Measurements from ENCODE around the gene IFNL1.

GRCh38 chr19:39327363-39328045, 31.3 kb downstream of the IFNL1 start:
- TF ChIP-seq TAF1 (IDR thresholded peaks at IDR 0.05; ENCODE audit: borderline replicate concordance, insufficient read depth, low read length): no peak
- TF ChIP-seq FOXP2 (optimal IDR thresholded peaks at IDR 0.05; ENCODE audit: borderline replicate concordance, extremely low read depth, extremely low read length, insufficient read depth): no peak
- TF ChIP-seq POLR2AphosphoS5 (IDR thresholded peaks at IDR 0.05; ENCODE audit: low read depth, low read length): no peak

All from PFSK-1 (cell line).